Ecto neural progenitor cell (in vitro differentiated cells): Measurements from ENCODE around the gene CBFA2T3.

Experiments
- DNase-seq: peaks from one replicate; pipeline ENCODE4 v3.0.0-alpha.2; 2018; ENCODE audit warnings: low spot score

CBFA2T3 gene

GRCh38 chr16:88962478-88963152 lies 14.4 kb downstream of the CBFA2T3 start:
- no peak for DNase-seq

GRCh38 chr16:88961011-88961410 lies 16.0 kb downstream of the CBFA2T3 start:
- no peak for DNase-seq

GRCh38 chr16:88960516-88960915 lies 16.5 kb downstream of the CBFA2T3 start:
- DNase-seq = no peak

- no peak for DNase-seq
Measured at GRCh38 chr16:88959022-88959421, 18.0 kb downstream of the CBFA2T3 start.

- DNase-seq = no peak
Measured at GRCh38 chr16:88957887-88958577, 19.0 kb downstream of the CBFA2T3 start.

GRCh38 chr16:88957433-88957767 lies 19.6 kb downstream of the CBFA2T3 start:
- no peak for DNase-seq

- no peak for DNase-seq
Measured at GRCh38 chr16:88956546-88957432, 20.2 kb downstream of the CBFA2T3 start.

- no peak for DNase-seq
Measured at GRCh38 chr16:88955906-88956305, 21.1 kb downstream of the CBFA2T3 start.

- no peak for DNase-seq
Measured at GRCh38 chr16:88953003-88953690, 23.9 kb downstream of the CBFA2T3 start.

GRCh38 chr16:88951989-88952388 lies 25.0 kb downstream of the CBFA2T3 start:
- no peak for DNase-seq

GRCh38 chr16:88951501-88951900 lies 25.5 kb downstream of the CBFA2T3 start:
- DNase-seq = no peak

- no peak for DNase-seq
Measured at GRCh38 chr16:88948781-88949490, 28.1 kb downstream of the CBFA2T3 start.

GRCh38 chr16:88945473-88945872 lies 31.5 kb downstream of the CBFA2T3 start:
- DNase-seq = no peak

GRCh38 chr16:88943741-88944140 lies 33.3 kb downstream of the CBFA2T3 start:
- DNase-seq = no peak

GRCh38 chr16:88943131-88943664 lies 33.8 kb downstream of the CBFA2T3 start:
- no peak for DNase-seq

GRCh38 chr16:88941913-88942909 lies 34.8 kb downstream of the CBFA2T3 start:
- DNase-seq = peak; percentile 83

- no peak for DNase-seq
Measured at GRCh38 chr16:88940862-88941817, 35.9 kb downstream of the CBFA2T3 start.

GRCh38 chr16:88939972-88940861 lies 36.8 kb downstream of the CBFA2T3 start:
- no peak for DNase-seq
